Effector memory CD8-positive, alpha-beta T cell (primary cell): ENCODE results near the gene ZAR1.
A peak's percentile ranks its signal among the peaks of the same experiment; 100 is the strongest.
"Not testable (repeated sequence)": the region's sequence is repeated elsewhere in the genome, so short reads cannot be mapped to it uniquely, and the experiment has no call there.

Experiments
- ATAC-seq: fragments of 150-1000 bp; cut with Tn5 transposase; replicated peaks from 2 replicates; pipeline ENCODE4 v1.10.0; 2021; ENCODE audit warnings: mild to moderate bottlenecking, moderate library complexity
- DNase-seq, 3 experiments: peaks; one replicate each; pipeline ENCODE4 v3.0.0; 2021
- H3K27ac Mint-ChIP-seq, 2 donors: one replicate each; pipeline ENCODE4 v1.8.0; 2022; ENCODE audit warnings: mild to moderate bottlenecking in 2 of 2, mixed read lengths in 2 of 2, moderate library complexity in 2 of 2
- H3K27me3 Mint-ChIP-seq, 2 donors: one replicate each; pipeline ENCODE4 v1.8.0; 2022; ENCODE audit warnings: mixed read lengths in 2 of 2
- H3K36me3 Mint-ChIP-seq: one replicate; pipeline ENCODE4 v1.8.0; 2022; ENCODE audit warnings: mild to moderate bottlenecking, moderate library complexity, mixed read lengths; ENCODE audit not compliant: insufficient read depth
- H3K4me1 Mint-ChIP-seq, 2 donors: one replicate each; pipeline ENCODE4 v1.8.0; 2022; ENCODE audit warnings: low read depth in 2 of 2, mixed read lengths in 2 of 2
- H3K4me3 Mint-ChIP-seq, 2 donors: one replicate each; pipeline ENCODE4 v1.8.0; 2022; ENCODE audit warnings: mild to moderate bottlenecking in 2 of 2, mixed read lengths in 2 of 2, moderate library complexity in 2 of 2
- H3K9me3 Mint-ChIP-seq, 2 donors: one replicate each; pipeline ENCODE4 v1.8.0; 2022; ENCODE audit warnings: mixed read lengths in 2 of 2
- total RNA-seq, 9 experiments: gene quantifications; one replicate each; lab custom pipeline; 2026; lab: John Stamatoyannopoulos, UW

The ZAR1 gene, protein sequence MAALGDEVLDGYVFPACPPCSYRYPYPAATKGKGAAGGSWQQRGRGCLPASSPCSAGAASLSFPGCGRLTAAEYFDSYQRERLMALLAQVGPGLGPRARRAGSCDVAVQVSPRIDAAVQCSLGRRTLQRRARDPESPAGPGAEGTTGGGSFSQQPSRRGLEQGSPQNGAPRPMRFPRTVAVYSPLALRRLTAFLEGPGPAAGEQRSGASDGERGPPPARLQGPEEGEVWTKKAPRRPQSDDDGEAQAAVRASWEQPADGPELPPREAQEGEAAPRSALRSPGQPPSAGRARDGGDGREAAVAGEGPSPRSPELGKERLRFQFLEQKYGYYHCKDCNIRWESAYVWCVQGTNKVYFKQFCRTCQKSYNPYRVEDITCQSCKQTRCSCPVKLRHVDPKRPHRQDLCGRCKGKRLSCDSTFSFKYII
- total RNA-seq: 0 to 0.10 (median 0) reads per million in 9 experiments

DNA sequence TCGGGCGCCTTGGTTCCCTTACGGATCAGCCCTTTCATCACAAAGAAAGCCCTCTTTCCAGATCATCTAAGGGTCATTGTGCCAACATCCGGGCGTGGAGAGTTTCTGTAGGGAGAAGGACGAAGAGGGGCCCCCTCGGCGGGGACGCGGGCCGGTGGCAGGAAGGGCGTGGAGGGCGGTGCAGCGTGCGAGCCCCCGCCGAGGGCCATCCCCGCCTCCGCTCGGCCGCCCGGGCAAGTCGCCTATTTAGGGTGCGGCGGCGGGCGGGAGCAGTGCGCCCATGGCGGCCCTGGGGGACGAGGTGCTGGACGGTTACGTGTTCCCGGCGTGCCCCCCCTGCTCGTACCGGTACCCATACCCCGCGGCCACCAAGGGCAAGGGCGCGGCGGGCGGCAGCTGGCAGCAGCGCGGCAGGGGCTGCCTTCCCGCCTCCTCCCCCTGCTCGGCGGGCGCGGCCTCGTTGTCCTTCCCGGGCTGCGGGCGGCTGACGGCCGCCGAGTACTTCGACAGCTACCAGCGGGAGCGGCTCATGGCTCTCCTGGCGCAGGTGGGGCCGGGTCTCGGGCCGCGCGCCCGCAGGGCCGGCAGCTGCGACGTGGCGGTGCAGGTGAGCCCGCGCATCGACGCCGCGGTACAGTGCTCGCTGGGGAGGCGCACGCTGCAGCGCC, at the start of gene ZAR1:
ZAR1 (plus strand) TSS at position 241 of the 668 bp plus-strand sequence; CDS start at position 281, 40 bp downstream.
- ATAC-seq (peak; percentile 40), DNase-seq (no peak)
- H3K27ac Mint-ChIP-seq: no peak within 1 kb of the TSS
- H3K4me1 Mint-ChIP-seq: peaks cover 0 to 2% of the 10 kb centered on the region in 2 donors
- H3K27me3 Mint-ChIP-seq: peaks cover 36 to 58% of the 10 kb centered on the region in 2 donors
- peak within 1 kb of the TSS; percentile 59 to 69 for H3K4me3 Mint-ChIP-seq
- no peaks in the 10 kb centered on the region for H3K9me3 Mint-ChIP-seq
- peaks cover 10% of the 10 kb centered on the region for H3K36me3 Mint-ChIP-seq

GRCh38 chr4:48440914-48441313, 49.1 kb upstream of the ZAR1 start:
- not testable (repeated sequence) for ATAC-seq, H3K36me3 Mint-ChIP-seq, H3K27ac Mint-ChIP-seq, H3K9me3 Mint-ChIP-seq, DNase-seq, H3K4me1 Mint-ChIP-seq, H3K4me3 Mint-ChIP-seq
- peaks cover 10 to 21% of the 10 kb centered on the region in 2 donors for H3K27me3 Mint-ChIP-seq

DNA sequence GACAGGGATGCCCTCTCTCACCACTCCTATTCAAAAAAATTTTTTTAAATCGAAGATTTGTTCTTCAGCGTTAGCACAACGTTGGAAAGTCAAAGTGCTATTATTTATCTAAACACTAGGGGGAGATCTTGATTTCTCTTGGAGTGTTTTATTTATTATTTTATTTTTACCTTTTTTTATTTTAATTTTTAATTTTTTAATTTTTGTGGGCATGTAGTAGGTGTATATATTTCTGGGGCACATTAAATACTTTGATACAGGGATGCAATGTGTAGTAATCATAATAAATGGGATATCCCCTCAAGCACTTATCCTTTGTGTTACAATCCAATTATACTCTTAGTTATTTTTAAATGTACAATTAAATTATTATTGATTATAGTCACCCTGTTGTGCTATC, 44.3 kb upstream of the ZAR1 start:
- Mint-ChIP-seq H3K4me3 (no peak overlapping the region), H3K9me3 (no peaks in the 10 kb centered on the region), H3K36me3 (no peaks in the 10 kb centered on the region), H3K4me1 (no peaks in the 10 kb centered on the region), H3K27ac (no peak overlapping the region), H3K27me3 (peaks cover 12 to 14% of the 10 kb centered on the region in 2 donors)
- DNase-seq (no peak), ATAC-seq (no peak)

DNA sequence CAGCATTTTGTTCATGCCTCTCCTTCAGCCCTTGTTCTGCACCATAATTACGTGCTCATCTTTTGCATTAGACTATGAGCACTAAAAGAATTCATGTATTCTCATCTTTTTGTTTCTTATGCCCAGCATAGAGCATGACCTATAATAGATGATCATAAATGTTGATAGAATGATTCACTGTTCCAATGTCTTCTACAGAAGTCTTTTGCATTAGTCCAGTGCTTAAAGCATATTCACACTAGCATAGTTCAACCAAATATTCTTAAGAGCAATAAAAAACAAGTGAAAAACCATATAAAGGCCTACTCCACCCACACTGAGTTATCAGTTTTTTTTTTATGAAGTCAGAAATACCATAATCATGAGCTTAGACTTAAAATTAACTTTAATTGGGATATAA, 43.4 kb upstream of the ZAR1 start:
- H3K36me3 Mint-ChIP-seq: no peaks in the 10 kb centered on the region
- DNase-seq (no peak), ATAC-seq (no peak)
- no peak overlapping the region for H3K4me3 Mint-ChIP-seq
- no peak overlapping the region for H3K27ac Mint-ChIP-seq
- no peaks in the 10 kb centered on the region for H3K4me1 Mint-ChIP-seq
- no peaks in the 10 kb centered on the region for H3K9me3 Mint-ChIP-seq
- peaks cover 6 to 8% of the 10 kb centered on the region in 2 donors for H3K27me3 Mint-ChIP-seq

GRCh38 chr4:48449151-48449550, 40.9 kb upstream of the ZAR1 start:
- peaks cover 20 to 24% of the 10 kb centered on the region in 2 donors for H3K27me3 Mint-ChIP-seq
- DNase-seq (no peak), ATAC-seq (no peak)
- no peaks in the 10 kb centered on the region for H3K4me1 Mint-ChIP-seq
- H3K4me3 Mint-ChIP-seq: no peak overlapping the region
- no peaks in the 10 kb centered on the region for H3K9me3 Mint-ChIP-seq
- H3K27ac Mint-ChIP-seq: no peak overlapping the region
- H3K36me3 Mint-ChIP-seq: no peaks in the 10 kb centered on the region

DNA sequence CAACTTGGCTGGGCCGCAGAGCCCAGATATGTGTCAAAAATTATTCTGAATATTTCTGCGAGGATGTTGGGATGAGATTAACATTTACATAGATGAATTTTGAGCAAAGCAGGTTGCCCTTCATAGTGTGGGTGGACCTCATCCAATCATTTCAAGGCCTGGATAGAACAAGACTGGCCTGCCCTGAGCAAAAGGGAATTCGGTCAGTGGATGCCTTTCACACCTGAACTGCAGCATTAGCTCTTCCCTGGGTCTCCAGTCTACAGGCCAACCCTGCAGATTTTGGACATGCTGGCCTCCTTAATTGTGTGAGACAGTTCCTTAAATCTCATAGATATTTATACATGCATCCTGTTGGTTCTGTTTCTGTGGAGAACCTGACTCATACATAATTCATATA, 39.3 kb upstream of the ZAR1 start:
- H3K4me3 Mint-ChIP-seq: no peak overlapping the region
- ATAC-seq (no peak), DNase-seq (no peak)
- peaks cover 26 to 33% of the 10 kb centered on the region in 2 donors for H3K27me3 Mint-ChIP-seq
- H3K9me3 Mint-ChIP-seq: no peaks in the 10 kb centered on the region
- H3K27ac Mint-ChIP-seq: no peak overlapping the region
- no peaks in the 10 kb centered on the region for H3K36me3 Mint-ChIP-seq
- H3K4me1 Mint-ChIP-seq: no peaks in the 10 kb centered on the region

- not testable (repeated sequence) for H3K27ac Mint-ChIP-seq, ATAC-seq, DNase-seq, H3K36me3 Mint-ChIP-seq, H3K9me3 Mint-ChIP-seq, H3K4me3 Mint-ChIP-seq, H3K4me1 Mint-ChIP-seq
- peaks cover 26 to 37% of the 10 kb centered on the region in 2 donors for H3K27me3 Mint-ChIP-seq
These were observed 38.4 kb upstream of the ZAR1 start for GRCh38 chr4:48451656-48452055.

DNA sequence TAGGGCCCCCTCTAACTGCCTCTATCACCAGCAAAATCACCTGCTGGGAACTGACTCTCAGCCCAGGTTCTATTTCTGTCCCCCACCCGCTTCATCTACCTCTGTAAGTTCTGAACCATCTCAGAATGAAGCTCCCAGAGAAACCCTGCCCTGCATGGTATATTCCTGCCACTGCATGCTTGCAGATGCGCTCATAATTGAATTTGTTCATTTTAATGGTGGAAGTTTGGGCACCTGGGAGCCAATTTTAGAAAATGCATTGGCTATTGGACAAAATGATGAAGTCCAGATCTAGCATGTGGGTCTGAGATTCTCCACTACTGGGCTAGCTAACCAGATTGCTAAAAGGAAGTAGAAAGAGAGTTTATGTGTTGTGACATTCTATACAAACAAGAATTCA, 35.5 kb upstream of the ZAR1 start:
- Mint-ChIP-seq H3K4me1 (no peaks in the 10 kb centered on the region), H3K27me3 (peaks cover 19 to 31% of the 10 kb centered on the region in 2 donors), H3K4me3 (no peak overlapping the region), H3K9me3 (no peaks in the 10 kb centered on the region), H3K36me3 (no peaks in the 10 kb centered on the region), H3K27ac (no peak overlapping the region)
- DNase-seq (no peak), ATAC-seq (no peak)

DNA sequence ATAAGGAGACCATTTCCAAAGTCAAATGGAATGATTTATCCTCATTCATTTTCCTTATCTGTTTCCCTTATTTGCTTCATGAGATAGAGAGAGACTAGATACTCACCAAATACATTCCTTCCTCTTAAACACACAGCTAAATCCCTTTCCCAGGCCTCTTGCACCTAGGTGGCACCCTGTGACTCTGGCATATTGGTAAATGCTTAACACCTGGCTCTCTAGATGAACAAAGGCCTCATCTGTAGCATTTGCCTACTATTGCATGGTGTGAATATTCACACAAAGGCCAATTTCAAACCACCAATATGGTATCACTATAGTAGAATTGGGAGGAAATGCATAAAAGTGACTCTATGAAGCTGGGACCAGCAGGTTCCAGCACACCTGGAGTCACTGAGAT, 29.1 kb upstream of the ZAR1 start:
- no peak for DNase-seq
- H3K4me1 Mint-ChIP-seq: no peaks in the 10 kb centered on the region
- no peak overlapping the region for H3K27ac Mint-ChIP-seq
- no peaks in the 10 kb centered on the region for H3K36me3 Mint-ChIP-seq
- H3K4me3 Mint-ChIP-seq: no peak overlapping the region
- no peak for ATAC-seq
- no peaks in the 10 kb centered on the region for H3K9me3 Mint-ChIP-seq
- peaks cover 1 to 17% of the 10 kb centered on the region in 2 donors for H3K27me3 Mint-ChIP-seq

- Mint-ChIP-seq H3K4me1 (no peaks in the 10 kb centered on the region), H3K4me3 (no peak overlapping the region), H3K36me3 (no peaks in the 10 kb centered on the region), H3K9me3 (no peaks in the 10 kb centered on the region), H3K27me3 (peaks cover 0 to 17% of the 10 kb centered on the region in 2 donors), H3K27ac (no peak overlapping the region)
- no peak for ATAC-seq
- DNase-seq: no peak
These were observed 27.7 kb upstream of the ZAR1 start for GRCh38 chr4:48462363-48462762.

GRCh38 chr4:48467442-48467841, 22.6 kb upstream of the ZAR1 start:
- DNase-seq (no peak), ATAC-seq (no peak)
- no peaks in the 10 kb centered on the region for H3K9me3 Mint-ChIP-seq
- no peaks in the 10 kb centered on the region for H3K4me1 Mint-ChIP-seq
- H3K27me3 Mint-ChIP-seq: peaks cover 0 to 37% of the 10 kb centered on the region in 2 donors
- no peaks in the 10 kb centered on the region for H3K36me3 Mint-ChIP-seq
- H3K4me3 Mint-ChIP-seq: no peak overlapping the region
- no peak overlapping the region for H3K27ac Mint-ChIP-seq

GRCh38 chr4:48467891-48468290, 22.2 kb upstream of the ZAR1 start:
- Mint-ChIP-seq H3K36me3 (no peaks in the 10 kb centered on the region), H3K4me1 (no peaks in the 10 kb centered on the region)

DNA sequence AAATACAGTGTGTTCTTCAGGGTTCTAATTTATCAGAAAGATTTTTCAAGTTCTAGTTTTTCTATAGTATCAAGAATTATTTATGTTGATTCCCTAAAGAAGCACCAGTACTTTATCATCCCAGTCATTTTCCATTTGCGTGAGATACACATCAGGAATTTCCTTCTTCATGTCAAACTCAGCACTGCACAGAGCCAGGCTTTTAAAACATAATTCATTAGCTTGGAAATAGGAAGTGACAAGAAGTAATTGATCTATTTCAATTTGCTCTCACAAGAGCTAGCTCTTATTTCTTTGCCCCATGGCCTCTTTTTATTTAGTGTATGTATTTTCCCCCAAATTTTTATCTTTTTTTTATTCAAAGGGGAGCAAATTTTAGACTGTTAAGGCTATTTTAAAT, 19.9 kb upstream of the ZAR1 start:
- Mint-ChIP-seq H3K4me1 (no peaks in the 10 kb centered on the region), H3K9me3 (no peaks in the 10 kb centered on the region), H3K27me3 (peaks cover 0 to 28% of the 10 kb centered on the region in 2 donors), H3K4me3 (no peak overlapping the region), H3K36me3 (no peaks in the 10 kb centered on the region), H3K27ac (no peak overlapping the region)
- ATAC-seq: no peak
- DNase-seq: no peak

More at GRCh38 chr4:48467891-48468290, 22.2 kb upstream of the ZAR1 start:
- Mint-ChIP-seq H3K9me3 (no peaks in the 10 kb centered on the region), H3K27ac (no peak overlapping the region), H3K27me3 (peaks cover 0 to 37% of the 10 kb centered on the region in 2 donors), H3K4me3 (no peak overlapping the region)
- DNase-seq (no peak), ATAC-seq (no peak)

DNA sequence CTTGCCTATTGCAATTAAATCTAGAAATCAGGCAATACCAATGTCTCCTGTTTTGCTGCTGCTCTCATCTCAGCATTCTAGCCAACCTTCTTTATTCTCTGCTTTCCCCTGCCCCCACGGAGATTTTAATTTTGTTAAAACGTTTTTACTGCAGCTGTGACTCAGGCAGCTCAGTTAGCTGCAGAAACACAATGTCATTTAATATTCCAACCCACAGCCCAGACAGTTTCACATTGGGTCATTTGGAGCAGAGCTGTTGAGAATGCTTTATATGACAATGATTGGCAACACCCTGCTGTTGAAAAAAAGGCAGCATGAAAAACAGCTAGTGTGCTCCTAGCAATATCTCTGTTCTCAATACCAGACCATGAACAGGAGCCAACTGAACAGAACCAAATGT, 19.5 kb upstream of the ZAR1 start:
- no peak for ATAC-seq
- no peak overlapping the region for H3K4me3 Mint-ChIP-seq
- DNase-seq: no peak
- peaks cover 2 to 27% of the 10 kb centered on the region in 2 donors for H3K27me3 Mint-ChIP-seq
- no peak overlapping the region for H3K27ac Mint-ChIP-seq
- no peaks in the 10 kb centered on the region for H3K36me3 Mint-ChIP-seq
- H3K9me3 Mint-ChIP-seq: no peaks in the 10 kb centered on the region
- H3K4me1 Mint-ChIP-seq: no peaks in the 10 kb centered on the region
